Activated CD4-positive, alpha-beta T cell treated with anti-CD3 and anti-CD28 coated beads, Interleukin-2, amount 10 ng/mL, durations not matched to agents 24 days and 14 days (primary cell): ENCODE measurements around the gene GTPBP10. TPM values are rescaled to one million over a fixed set of nuclear protein-coding genes. Genes with fewer than 3 reads are reported as not detected.

Experiments used
- DNase-seq: peaks from one replicate; pipeline ENCODE4 v3.0.0; 2022
- H3K27ac Mint-ChIP-seq: one replicate; pipeline ENCODE4 v1.8.0; 2022; ENCODE audit warnings: mild to moderate bottlenecking, mixed read lengths
- H3K27me3 Mint-ChIP-seq: one replicate; pipeline ENCODE4 v1.8.0; 2022; ENCODE audit warnings: mixed read lengths
- H3K36me3 Mint-ChIP-seq: one replicate; pipeline ENCODE4 v1.8.0; 2022; ENCODE audit warnings: low read depth, mild to moderate bottlenecking, mixed read lengths
- H3K4me1 Mint-ChIP-seq: one replicate; pipeline ENCODE4 v1.8.0; 2021; ENCODE audit warnings: mixed read lengths
- H3K4me3 Mint-ChIP-seq: one replicate; pipeline ENCODE4 v1.8.0; 2022; ENCODE audit warnings: mild to moderate bottlenecking, moderate library complexity, mixed read lengths
- H3K9me3 Mint-ChIP-seq: one replicate; pipeline ENCODE4 v1.8.0; 2021; ENCODE audit warnings: mixed read lengths
- intact Hi-C: fragments of 100-400 bp; cut with micrococcal nuclease; formaldehyde crosslinking; loops from one replicate; pipeline ENCODE4 v1.15.1; 2023
- total RNA-seq: library from RNA; stranded (reverse); gene quantifications from 2 replicates; pipeline ENCODE4 v1.2.3, GENCODE V29; 2022

GTPBP10 gene
- total RNA-seq, 1 donor from 2014 or later, result 37.7 TPM

DNA sequence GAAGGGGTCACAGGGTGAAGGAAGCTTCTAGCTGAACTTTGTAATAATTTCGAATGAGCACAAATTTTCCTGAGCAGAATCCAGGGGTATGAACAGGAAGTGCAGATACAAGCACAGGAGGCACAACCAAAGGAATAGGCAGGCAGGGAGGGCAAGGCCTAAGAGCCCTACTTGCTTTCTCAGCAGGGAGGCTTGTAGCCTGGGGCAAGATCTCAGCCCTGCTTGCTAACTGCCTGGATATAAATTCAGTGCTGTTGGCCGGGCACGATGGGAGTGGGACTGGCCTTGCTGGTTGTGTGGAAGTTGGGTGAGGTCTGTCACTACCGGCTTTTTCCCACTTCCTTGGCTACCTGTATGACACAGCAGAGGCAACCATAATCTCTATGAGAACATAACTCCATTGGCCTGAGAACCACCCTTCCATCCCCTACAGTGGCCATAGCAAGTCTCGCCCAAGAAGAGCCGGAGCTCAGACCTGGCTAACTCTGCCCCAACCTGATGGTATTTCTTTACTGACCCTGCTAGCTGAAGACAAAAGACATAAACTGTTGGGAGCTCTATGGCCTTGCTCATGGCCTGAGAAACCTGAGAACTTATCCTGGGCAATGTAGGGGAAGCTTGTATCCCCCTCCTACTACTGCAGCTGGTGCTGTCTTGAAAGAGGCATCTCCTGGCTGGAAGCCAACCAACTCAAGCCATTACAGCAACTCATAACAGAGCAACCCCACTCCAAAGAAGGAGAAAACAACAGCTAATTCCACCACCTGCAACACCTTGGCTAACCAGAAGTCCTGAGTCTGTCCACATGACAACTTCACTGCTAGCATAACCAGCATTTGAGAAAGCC, 84.3 kb downstream of the GTPBP10 start:
- H3K27me3 Mint-ChIP-seq, result peaks cover 2% of the 10 kb centered on the region
- no peak overlapping the region for H3K27ac Mint-ChIP-seq
- H3K36me3 Mint-ChIP-seq, result no peaks in the 10 kb centered on the region
- no peak for DNase-seq
- H3K9me3 Mint-ChIP-seq, result no peaks in the 10 kb centered on the region
- intact Hi-C loops, result no loop called here
- no peak overlapping the region for H3K4me3 Mint-ChIP-seq
- peaks cover 2% of the 10 kb centered on the region for H3K4me1 Mint-ChIP-seq

GRCh38 chr7:90432752-90433151, 86.2 kb downstream of the GTPBP10 start:
- H3K9me3 Mint-ChIP-seq, result no peaks in the 10 kb centered on the region
- no peak overlapping the region for H3K27ac Mint-ChIP-seq
- no peak overlapping the region for H3K4me3 Mint-ChIP-seq
- DNase-seq, result no peak
- peaks cover 3% of the 10 kb centered on the region for H3K27me3 Mint-ChIP-seq
- H3K4me1 Mint-ChIP-seq, result no peaks in the 10 kb centered on the region
- no peaks in the 10 kb centered on the region for H3K36me3 Mint-ChIP-seq
- intact Hi-C loops, result no loop called here

- H3K4me1 Mint-ChIP-seq, result no peaks in the 10 kb centered on the region
- H3K27ac Mint-ChIP-seq, result no peak overlapping the region
- H3K36me3 Mint-ChIP-seq, result no peaks in the 10 kb centered on the region
- H3K27me3 Mint-ChIP-seq, result peaks cover 4% of the 10 kb centered on the region
- intact Hi-C loops, result no loop called here
- H3K4me3 Mint-ChIP-seq, result no peak overlapping the region
- DNase-seq, result no peak
- no peaks in the 10 kb centered on the region for H3K9me3 Mint-ChIP-seq
Measured at GRCh38 chr7:90433221-90433620, 86.7 kb downstream of the GTPBP10 start.

Other genes starting within 250 kb of the GTPBP10 start
- 1.1 and 1.4 TPM in 2 replicates for gene STEAP1, start 192.2 kb upstream of the GTPBP10 start, total RNA-seq
- gene STEAP2, start 135.0 kb upstream of the GTPBP10 start, total RNA-seq, result 0.02 TPM in 1 of 2 replicates, not detected in the other
- gene CFAP69, start 101.5 kb upstream of the GTPBP10 start, total RNA-seq, result not detected in 2 replicates
- not detected in 2 replicates for gene FAM237B, start 25.4 kb upstream of the GTPBP10 start, total RNA-seq
- 3.3 and 4.2 TPM in 2 replicates for gene CLDN12, start 56.7 kb downstream of the GTPBP10 start, total RNA-seq
- not detected in 2 replicates for gene PTTG1IP2, start 122.9 kb downstream of the GTPBP10 start, total RNA-seq
- gene CDK14, start 249.6 kb downstream of the GTPBP10 start, total RNA-seq, result 1.9 and 2.0 TPM in 2 replicates